ENCODE measurements around the gene MEI1. TPM values are rescaled to one million over a fixed set of nuclear protein-coding genes. Genes with fewer than 3 reads are reported as not detected.

The MEI1 gene
- total and polyA plus RNA-seq, 9 of the 15 experiments (the other 6 are each of a cell fraction or from before 2014, with no cell fraction given): 0.08 to 0.68 (median 0.18) TPM; not detected in 2

DNA sequence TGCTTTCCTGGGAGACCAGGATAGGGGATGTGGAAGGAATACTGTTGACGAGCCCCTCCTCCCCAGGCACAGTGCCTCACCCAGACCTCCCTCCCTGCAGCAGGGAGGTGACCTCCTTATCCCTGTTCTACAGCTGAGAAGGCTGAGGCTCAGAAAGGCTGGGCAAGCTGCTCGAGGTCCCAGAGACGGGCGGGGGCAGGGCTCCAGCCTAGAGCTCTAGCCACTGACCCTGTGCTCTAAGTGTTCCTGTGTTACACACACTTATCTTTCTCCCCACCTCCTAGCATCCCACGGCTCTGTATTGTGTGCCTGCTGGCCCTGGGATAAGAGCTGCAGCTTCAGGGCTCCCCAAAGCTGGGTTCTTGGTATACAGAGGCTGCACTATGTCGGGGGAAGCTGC lies 109.1 kb downstream of the MEI1 start (continued):
- TF ChIP-seq FOXA3 (CRISPR knock-in tag; conservative IDR thresholded peaks at IDR 0.05 in 1 of 2, IDR thresholded peaks at IDR 0.05 in 1 of 2) (0 out of 4 replicates have a peak, but pooled peaks of 1 of the 2 experiments have one; percentile 25), MBD1 (CRISPR knock-in tag; IDR thresholded peaks at IDR 0.05) (no peak), NCOR1 (IDR thresholded peaks at IDR 0.05) (peak; percentile 53; the same call in 1 of the 2 replicates), NCOA4 (IDR thresholded peaks at IDR 0.05; ENCODE audit: partially characterized antibody) (no peak), GATA2 (CRISPR knock-in tag; IDR thresholded peaks at IDR 0.05) (peak; percentile 36; the same call in 1 of the 2 replicates)
- TF ChIP-seq, protein P1, sequence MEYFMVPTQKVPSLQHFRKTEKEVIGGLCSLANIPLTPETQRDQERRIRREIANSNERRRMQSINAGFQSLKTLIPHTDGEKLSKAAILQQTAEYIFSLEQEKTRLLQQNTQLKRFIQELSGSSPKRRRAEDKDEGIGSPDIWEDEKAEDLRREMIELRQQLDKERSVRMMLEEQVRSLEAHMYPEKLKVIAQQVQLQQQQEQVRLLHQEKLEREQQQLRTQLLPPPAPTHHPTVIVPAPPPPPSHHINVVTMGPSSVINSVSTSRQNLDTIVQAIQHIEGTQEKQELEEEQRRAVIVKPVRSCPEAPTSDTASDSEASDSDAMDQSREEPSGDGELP (CRISPR knock-in tag; IDR thresholded peaks at IDR 0.05; ENCODE audit: borderline replicate concordance): peak; percentile 61; the same call in 1 of the 2 replicates
- TF ChIP-seq, protein P2, sequence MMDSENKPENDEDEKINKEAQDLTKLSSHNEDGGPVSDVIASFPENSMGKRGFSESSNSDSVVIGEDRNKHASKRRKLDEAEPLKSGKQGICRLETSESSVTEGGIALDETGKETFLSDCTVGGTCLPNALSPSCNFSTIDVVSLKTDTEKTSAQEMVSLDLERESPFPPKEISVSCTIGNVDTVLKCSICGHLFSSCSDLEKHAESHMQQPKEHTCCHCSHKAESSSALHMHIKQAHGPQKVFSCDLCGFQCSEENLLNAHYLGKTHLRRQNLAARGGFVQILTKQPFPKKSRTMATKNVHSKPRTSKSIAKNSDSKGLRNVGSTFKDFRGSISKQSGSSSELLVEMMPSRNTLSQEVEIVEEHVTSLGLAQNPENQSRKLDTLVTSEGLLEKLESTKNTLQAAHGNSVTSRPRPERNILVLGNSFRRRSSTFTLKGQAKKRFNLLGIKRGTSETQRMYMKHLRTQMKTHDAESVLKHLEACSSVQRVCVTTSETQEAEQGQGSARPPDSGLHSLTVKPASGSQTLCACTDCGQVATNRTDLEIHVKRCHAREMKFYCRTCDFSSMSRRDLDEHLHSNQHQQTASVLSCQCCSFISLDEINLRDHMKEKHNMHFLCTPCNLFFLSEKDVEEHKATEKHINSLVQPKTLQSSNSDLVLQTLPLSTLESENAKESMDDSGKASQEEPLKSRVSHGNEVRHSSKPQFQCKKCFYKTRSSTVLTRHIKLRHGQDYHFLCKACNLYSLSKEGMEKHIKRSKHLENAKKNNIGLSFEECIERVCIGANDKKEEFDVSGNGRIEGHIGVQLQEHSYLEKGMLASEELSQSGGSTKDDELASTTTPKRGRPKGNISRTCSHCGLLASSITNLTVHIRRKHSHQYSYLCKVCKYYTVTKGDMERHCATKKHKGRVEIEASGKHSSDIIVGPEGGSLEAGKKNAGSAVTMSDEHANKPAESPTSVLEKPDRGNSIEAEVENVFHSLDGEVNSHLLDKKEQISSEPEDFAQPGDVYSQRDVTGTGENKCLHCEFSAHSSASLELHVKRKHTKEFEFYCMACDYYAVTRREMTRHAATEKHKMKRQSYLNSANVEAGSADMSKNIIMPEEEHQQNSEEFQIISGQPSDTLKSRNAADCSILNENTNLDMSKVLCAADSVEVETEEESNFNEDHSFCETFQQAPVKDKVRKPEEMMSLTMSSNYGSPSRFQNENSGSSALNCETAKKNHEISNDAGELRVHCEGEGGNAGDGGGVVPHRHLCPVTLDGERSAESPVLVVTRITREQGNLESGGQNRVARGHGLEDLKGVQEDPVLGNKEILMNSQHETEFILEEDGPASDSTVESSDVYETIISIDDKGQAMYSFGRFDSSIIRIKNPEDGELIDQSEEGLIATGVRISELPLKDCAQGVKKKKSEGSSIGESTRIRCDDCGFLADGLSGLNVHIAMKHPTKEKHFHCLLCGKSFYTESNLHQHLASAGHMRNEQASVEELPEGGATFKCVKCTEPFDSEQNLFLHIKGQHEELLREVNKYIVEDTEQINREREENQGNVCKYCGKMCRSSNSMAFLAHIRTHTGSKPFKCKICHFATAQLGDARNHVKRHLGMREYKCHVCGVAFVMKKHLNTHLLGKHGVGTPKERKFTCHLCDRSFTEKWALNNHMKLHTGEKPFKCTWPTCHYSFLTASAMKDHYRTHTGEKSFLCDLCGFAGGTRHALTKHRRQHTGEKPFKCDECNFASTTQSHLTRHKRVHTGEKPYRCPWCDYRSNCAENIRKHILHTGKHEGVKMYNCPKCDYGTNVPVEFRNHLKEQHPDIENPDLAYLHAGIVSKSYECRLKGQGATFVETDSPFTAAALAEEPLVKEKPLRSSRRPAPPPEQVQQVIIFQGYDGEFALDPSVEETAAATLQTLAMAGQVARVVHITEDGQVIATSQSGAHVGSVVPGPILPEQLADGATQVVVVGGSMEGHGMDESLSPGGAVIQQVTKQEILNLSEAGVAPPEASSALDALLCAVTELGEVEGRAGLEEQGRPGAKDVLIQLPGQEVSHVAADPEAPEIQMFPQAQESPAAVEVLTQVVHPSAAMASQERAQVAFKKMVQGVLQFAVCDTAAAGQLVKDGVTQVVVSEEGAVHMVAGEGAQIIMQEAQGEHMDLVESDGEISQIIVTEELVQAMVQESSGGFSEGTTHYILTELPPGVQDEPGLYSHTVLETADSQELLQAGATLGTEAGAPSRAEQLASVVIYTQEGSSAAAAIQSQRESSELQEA (IDR thresholded peaks at IDR 0.05; ENCODE audit: low read depth): no peak

Data from K562 (cell line).